Chondrocyte (in vitro differentiated cells): ENCODE data around the gene SLC35A1. TPM values are rescaled to one million over a fixed set of nuclear protein-coding genes. Genes with fewer than 3 reads are reported as not detected.

Experiments used
- DNase-seq: peaks from one replicate; pipeline ENCODE4 v3.0.0; 2021; ENCODE audit warnings: mixed read lengths, low spot score
- H3K27ac Mint-ChIP-seq: one replicate; pipeline ENCODE4 v1.8.0; 2021; ENCODE audit warnings: mild to moderate bottlenecking, moderate library complexity, mixed read lengths; ENCODE audit not compliant: unreplicated experiment
- H3K27me3 Mint-ChIP-seq: 2 replicates; pipeline ENCODE4 v1.8.0; 2021; ENCODE audit warnings: low read depth, mixed read lengths
- H3K36me3 Mint-ChIP-seq: 2 replicates; pipeline ENCODE4 v1.8.0; 2021; ENCODE audit warnings: low read depth, mixed read lengths
- H3K4me1 Mint-ChIP-seq: 2 replicates; pipeline ENCODE4 v1.8.0; 2021; ENCODE audit warnings: low read depth, mild to moderate bottlenecking, mixed read lengths
- H3K4me3 Mint-ChIP-seq: one replicate; pipeline ENCODE4 v1.8.0; 2021; ENCODE audit warnings: mild to moderate bottlenecking, moderate library complexity, mixed read lengths; ENCODE audit not compliant: unreplicated experiment
- H3K9me3 Mint-ChIP-seq: 2 replicates; pipeline ENCODE4 v1.8.0; 2021; ENCODE audit warnings: low read depth, mixed read lengths
- CTCF ChIP-seq: fragments of 200-600 bp; sonication (generic); IDR thresholded peaks from 2 replicates; pipeline ENCODE4 v1.5.0; 2021; ENCODE audit warnings: antibody characterized with exemption, mild to moderate bottlenecking, moderate library complexity
- total RNA-seq: library from RNA; stranded (reverse); gene quantifications from 3 replicates; pipeline ENCODE4 v1.2.1, GENCODE V29; 2021

SLC35A1 gene
- total RNA-seq, 1 donor from 2014 or later, result 16.8 TPM

- DNase-seq, result no peak
- no peak overlapping the region for H3K4me3 Mint-ChIP-seq
- TF ChIP-seq CTCF, result no peak
- H3K36me3 Mint-ChIP-seq, result no peaks in the 10 kb centered on the region
- no peak overlapping the region for H3K27ac Mint-ChIP-seq
- peaks cover 11% of the 10 kb centered on the region for H3K9me3 Mint-ChIP-seq
- peaks cover 3% of the 10 kb centered on the region for H3K4me1 Mint-ChIP-seq
- H3K27me3 Mint-ChIP-seq, result peaks cover 3% of the 10 kb centered on the region
Measured at GRCh38 chr6:87441711-87442110, 31.1 kb upstream of the SLC35A1 start.

- Mint-ChIP-seq H3K36me3 (no peaks in the 10 kb centered on the region), H3K9me3 (peaks cover 11% of the 10 kb centered on the region), H3K4me3 (no peak overlapping the region), H3K4me1 (peaks cover 3% of the 10 kb centered on the region), H3K27me3 (peaks cover 3% of the 10 kb centered on the region), H3K27ac (no peak overlapping the region)
- TF ChIP-seq CTCF, result no peak
- DNase-seq, result no peak
Measured at GRCh38 chr6:87444362-87444761, 28.4 kb upstream of the SLC35A1 start.

- Mint-ChIP-seq H3K27ac (no peak overlapping the region), H3K27me3 (peaks cover 58% of the 10 kb centered on the region), H3K36me3 (no peaks in the 10 kb centered on the region), H3K4me1 (no peaks in the 10 kb centered on the region), H3K4me3 (no peak overlapping the region), H3K9me3 (peaks cover 7% of the 10 kb centered on the region)
- no peak for TF ChIP-seq CTCF
- DNase-seq, result no peak
Measured at GRCh38 chr6:87465051-87465450, 7.7 kb upstream of the SLC35A1 start.

DNA sequence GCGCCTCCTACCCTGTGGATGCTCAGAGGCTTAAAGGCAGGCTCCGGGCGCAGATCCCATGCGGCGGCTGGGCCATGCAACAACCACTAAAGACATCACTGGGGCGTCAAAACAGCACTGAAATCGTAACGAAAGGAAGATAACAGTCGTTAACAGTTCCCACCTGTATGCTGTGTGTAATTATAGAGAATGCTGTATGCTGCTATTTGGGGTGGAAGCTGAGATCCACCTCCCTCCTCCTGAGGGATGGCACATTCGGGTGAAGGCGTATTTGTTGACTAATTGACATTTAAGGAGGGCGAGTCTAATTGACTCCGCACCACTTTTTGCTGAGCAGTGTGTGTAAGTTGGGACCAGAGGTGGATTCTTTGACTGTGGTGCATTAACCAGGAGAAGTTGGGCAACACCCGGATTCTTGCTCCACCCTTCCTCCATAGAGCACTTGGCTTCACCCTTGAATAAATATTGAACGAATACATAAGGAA, 687 bp downstream of the SLC35A1 start:
- DNase-seq, result no peak
- Mint-ChIP-seq H3K9me3 (no peaks in the 10 kb centered on the region), H3K4me3 (peak overlapping the region; percentile 98), H3K27ac (peak overlapping the region; percentile 97), H3K36me3 (peaks cover 2% of the 10 kb centered on the region), H3K27me3 (peaks cover 4% of the 10 kb centered on the region), H3K4me1 (peaks cover 17% of the 10 kb centered on the region)
- no peak for TF ChIP-seq CTCF

DNA sequence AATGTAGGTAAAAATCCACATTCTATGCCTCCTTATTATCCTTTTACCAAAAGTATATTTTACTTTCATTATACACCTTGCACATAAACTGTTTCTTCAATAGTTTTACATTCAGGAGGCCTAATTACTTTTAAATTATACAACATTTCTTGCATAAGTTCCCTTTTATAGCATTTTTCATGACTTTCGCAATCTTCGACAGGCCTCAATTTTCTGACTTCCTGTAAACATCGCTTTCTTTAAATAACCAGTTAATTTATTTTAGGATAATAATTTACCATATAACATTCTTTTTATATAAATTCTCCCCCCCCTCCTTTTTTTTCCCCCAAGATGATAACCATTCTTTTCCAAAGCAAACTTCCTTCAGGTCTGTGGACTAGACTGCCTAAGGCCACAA, 9.2 kb downstream of the SLC35A1 start:
- Mint-ChIP-seq H3K4me1 (peaks cover 9% of the 10 kb centered on the region), H3K9me3 (peaks cover 4% of the 10 kb centered on the region), H3K27ac (no peak overlapping the region), H3K36me3 (peaks cover 10% of the 10 kb centered on the region), H3K27me3 (no peaks in the 10 kb centered on the region), H3K4me3 (no peak overlapping the region)
- no peak for DNase-seq
- no peak for TF ChIP-seq CTCF
